ENCODE results near the gene OCA2.
A peak's percentile ranks its signal among the peaks of the same experiment; 100 is the strongest.

OCA2 gene

GRCh38 chr15:27846722-27847395 is 252.3 kb downstream of the OCA2 start:
- no peak for DNase-seq (ENCODE audit: low read depth)

GRCh38 chr15:27845535-27846369 is 253.4 kb downstream of the OCA2 start:
- DNase-seq (ENCODE audit: low read depth) = no peak

GRCh38 chr15:27844018-27844666 is 255.0 kb downstream of the OCA2 start:
- peak; percentile 50 for DNase-seq (ENCODE audit: low read depth)

GRCh38 chr15:27843146-27843545 is 256.0 kb downstream of the OCA2 start:
- no peak for DNase-seq (ENCODE audit: low read depth)

GRCh38 chr15:27842526-27842925 is 256.6 kb downstream of the OCA2 start:
- no peak for DNase-seq (ENCODE audit: low read depth)

GRCh38 chr15:27835233-27835939 is 263.7 kb downstream of the OCA2 start:
- no peak for DNase-seq (ENCODE audit: low read depth)

- no peak for DNase-seq (ENCODE audit: low read depth)
Observed at GRCh38 chr15:27834684-27835083, 264.4 kb downstream of the OCA2 start.

- DNase-seq (ENCODE audit: low read depth) = no peak
Observed at GRCh38 chr15:27833974-27834373, 265.1 kb downstream of the OCA2 start.

- no peak for DNase-seq (ENCODE audit: low read depth)
Observed at GRCh38 chr15:27833178-27833577, 265.9 kb downstream of the OCA2 start.

- DNase-seq (ENCODE audit: low read depth) = no peak
Observed at GRCh38 chr15:27832237-27832596, 266.9 kb downstream of the OCA2 start.

GRCh38 chr15:27831384-27832236 is 267.5 kb downstream of the OCA2 start:
- no peak for DNase-seq (ENCODE audit: low read depth)

GRCh38 chr15:27828746-27829145 is 270.4 kb downstream of the OCA2 start:
- DNase-seq (ENCODE audit: low read depth) = no peak

- DNase-seq (ENCODE audit: low read depth) = peak; percentile 14
Observed at GRCh38 chr15:27826902-27827714, 272.0 kb downstream of the OCA2 start.

- DNase-seq (ENCODE audit: low read depth) = peak; percentile 14
Observed at GRCh38 chr15:27826411-27826810, 272.7 kb downstream of the OCA2 start.

GRCh38 chr15:27824841-27825422 is 274.2 kb downstream of the OCA2 start:
- DNase-seq (ENCODE audit: low read depth) = no peak

- DNase-seq (ENCODE audit: low read depth) = no peak
Observed at GRCh38 chr15:27821273-27821672, 277.8 kb downstream of the OCA2 start.

- DNase-seq (ENCODE audit: low read depth) = no peak
Observed at GRCh38 chr15:27820722-27821121, 278.4 kb downstream of the OCA2 start.

GRCh38 chr15:27820232-27820631 is 278.9 kb downstream of the OCA2 start:
- DNase-seq (ENCODE audit: low read depth) = peak; percentile 25

- DNase-seq (ENCODE audit: low read depth) = no peak
Observed at GRCh38 chr15:27817258-27817657, 281.9 kb downstream of the OCA2 start.

- no peak for DNase-seq (ENCODE audit: low read depth)
Observed at GRCh38 chr15:27816790-27817189, 282.3 kb downstream of the OCA2 start.
